DOHH2 (cell line): Measurements from ENCODE around the gene ETNPPL.

Experiments used
- H3F3A ChIP-seq: fragments of 200-600 bp; sonication (generic), shearing (Covaris generic); 2 replicates; pipeline ENCODE4 v1.6.0; 2016; ENCODE audit warnings: antibody characterized with exemption, mild to moderate bottlenecking; ENCODE audit not compliant: control insufficient read depth, insufficient read depth
- H3K27ac ChIP-seq: fragments of 200-600 bp; sonication (generic); 2 replicates; pipeline ENCODE4 v1.5.1; 2014; ENCODE audit warnings: low read depth, mild to moderate bottlenecking, low read length, moderate library complexity
- H3K27me3 ChIP-seq: fragments of 200-600 bp; sonication (generic); 2 replicates; pipeline ENCODE4 v1.6.1; 2014; ENCODE audit warnings: mild to moderate bottlenecking, low read length, mixed read lengths; ENCODE audit not compliant: control insufficient read depth
- H3K36me3 ChIP-seq: fragments of 200-600 bp; sonication (generic); 2 replicates; pipeline ENCODE4 v1.6.1; 2014; ENCODE audit warnings: mild to moderate bottlenecking, low read length, moderate library complexity, mixed read lengths; ENCODE audit not compliant: control insufficient read depth
- H3K4me1 ChIP-seq: fragments of 200-600 bp; sonication (generic); 2 replicates; pipeline ENCODE4 v1.6.1; 2014; ENCODE audit warnings: mild to moderate bottlenecking, low read length, mixed read lengths; ENCODE audit not compliant: control insufficient read depth
- H3K4me2 ChIP-seq: fragments of 200-600 bp; sonication (generic); 2 replicates; pipeline ENCODE4 v1.6.0; 2014; ENCODE audit warnings: mild to moderate bottlenecking, low read length, moderate library complexity
- H3K4me3 ChIP-seq: fragments of 200-600 bp; sonication (generic); 2 replicates; pipeline ENCODE4 v1.5.1; 2014; ENCODE audit warnings: mild to moderate bottlenecking, low read length, mixed read lengths
- H3K79me2 ChIP-seq: fragments of 200-600 bp; sonication (generic); 2 replicates; pipeline ENCODE4 v1.6.1; 2014; ENCODE audit warnings: mild to moderate bottlenecking, low read length, mixed read lengths; ENCODE audit not compliant: control insufficient read depth
- H3K9me2 ChIP-seq: fragments of 200-600 bp; sonication (generic); replicated peaks from 2 replicates; pipeline ENCODE4 v1.6.1; 2014; ENCODE audit warnings: mild to moderate bottlenecking, low read length, mixed read lengths; ENCODE audit not compliant: control insufficient read depth
- H3K9me3 ChIP-seq: fragments of 200-600 bp; sonication (generic); 2 replicates; pipeline ENCODE4 v1.6.1; 2014; ENCODE audit warnings: antibody characterized with exemption, low read length, mixed read lengths; ENCODE audit not compliant: control insufficient read depth, insufficient read depth
- H4K20me1 ChIP-seq: fragments of 200-600 bp; sonication (generic); 2 replicates; pipeline ENCODE4 v1.6.0; 2014; ENCODE audit warnings: low read depth, mild to moderate bottlenecking, antibody characterized with exemption, low read length, moderate library complexity; ENCODE audit not compliant: control insufficient read depth, insufficient read depth
- CTCF ChIP-seq: fragments of 200-600 bp; sonication (generic); IDR thresholded peaks from one replicate; pipeline ENCODE4 v1.5.1; 2014; ENCODE audit warnings: antibody characterized with exemption, mild to moderate bottlenecking, low read depth, low read length; ENCODE audit not compliant: poor library complexity, severe bottlenecking
- EZH2phosphoT487 ChIP-seq: fragments of 200-600 bp; sonication (generic); IDR thresholded peaks from 2 replicates; pipeline ENCODE4 v1.6.1; 2017; ENCODE audit warnings: borderline replicate concordance, mild to moderate bottlenecking, antibody characterized with exemption, low read length, moderate library complexity, mixed read lengths

Gene ETNPPL

GRCh38 chr4:108694423-108694822, 68.4 kb downstream of the ETNPPL start:
- Histone ChIP-seq H3K27ac (no peak overlapping the region), H3K4me3 (no peak overlapping the region), H4K20me1 (no peaks in the 10 kb centered on the region), H3K9me3 (no peaks in the 10 kb centered on the region), H3K4me2 (no peak overlapping the region), H3K79me2 (no peaks in the 10 kb centered on the region), H3K27me3 (no peaks in the 10 kb centered on the region; the same call in 1 of the 2 replicates), H3K9me2 (no peaks in the 10 kb centered on the region), H3K4me1 (no peaks in the 10 kb centered on the region), H3F3A (no peaks in the 10 kb centered on the region), H3K36me3 (no peaks in the 10 kb centered on the region)
- TF ChIP-seq CTCF (no peak), EZH2phosphoT487 (no peak)

- no peaks in the 10 kb centered on the region for H3K9me2 ChIP-seq
- no peaks in the 10 kb centered on the region; the same call in 1 of the 2 replicates for H3K27me3 ChIP-seq
- H3K9me3 ChIP-seq: no peaks in the 10 kb centered on the region
- H3K4me2 ChIP-seq: no peak overlapping the region
- no peaks in the 10 kb centered on the region for H3K4me1 ChIP-seq
- no peaks in the 10 kb centered on the region for H3K79me2 ChIP-seq
- no peaks in the 10 kb centered on the region for H4K20me1 ChIP-seq
- no peak overlapping the region for H3K4me3 ChIP-seq
- no peak for TF ChIP-seq EZH2phosphoT487
- no peak for TF ChIP-seq CTCF
- H3F3A ChIP-seq: no peaks in the 10 kb centered on the region
- H3K36me3 ChIP-seq: no peaks in the 10 kb centered on the region
- no peak overlapping the region for H3K27ac ChIP-seq
Observed at GRCh38 chr4:108693819-108694218, 69.0 kb downstream of the ETNPPL start.

GRCh38 chr4:108693211-108693610, 69.6 kb downstream of the ETNPPL start:
- Histone ChIP-seq H3K4me3 (no peak overlapping the region), H3K9me2 (no peaks in the 10 kb centered on the region), H3K27ac (no peak overlapping the region), H3K4me1 (no peaks in the 10 kb centered on the region), H3K36me3 (no peaks in the 10 kb centered on the region), H4K20me1 (no peaks in the 10 kb centered on the region), H3K27me3 (no peaks in the 10 kb centered on the region; the same call in 1 of the 2 replicates), H3K9me3 (no peaks in the 10 kb centered on the region), H3F3A (no peaks in the 10 kb centered on the region), H3K4me2 (no peak overlapping the region), H3K79me2 (no peaks in the 10 kb centered on the region)
- TF ChIP-seq CTCF: no peak
- no peak for TF ChIP-seq EZH2phosphoT487
